ENCODE measurements around the gene C6orf132.

Gene C6orf132

GRCh38 chr6:42105709-42106108, 36.7 kb downstream of the C6orf132 start:
- no peak for DNase-seq (ENCODE audit: low read depth)

DNA sequence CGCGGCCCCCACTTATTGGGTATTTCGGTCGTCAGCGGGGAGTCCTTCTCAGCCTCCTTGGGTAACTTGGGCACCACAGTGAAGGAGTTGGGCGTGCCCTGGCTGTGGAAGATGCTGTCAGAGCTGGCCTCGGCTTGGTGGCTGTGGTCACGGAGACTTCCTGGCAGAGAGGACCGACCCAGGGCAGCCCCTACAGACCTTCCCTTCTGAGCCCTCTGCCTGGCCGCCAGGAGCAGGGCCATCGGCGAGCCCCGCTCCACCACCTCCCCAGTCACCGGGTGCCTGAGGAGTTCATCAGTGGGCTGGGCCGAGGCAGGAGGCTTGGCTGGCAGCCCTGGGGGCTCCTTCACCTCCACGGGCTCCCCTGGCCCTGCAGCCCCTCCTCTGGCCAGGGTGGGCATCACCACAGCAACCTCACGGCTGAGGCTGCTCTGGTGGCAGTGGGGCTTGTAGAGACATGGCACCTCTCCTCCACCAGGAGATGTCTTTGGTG, 37.2 kb downstream of the C6orf132 start:
- no peak for DNase-seq (ENCODE audit: low read depth)

DNA sequence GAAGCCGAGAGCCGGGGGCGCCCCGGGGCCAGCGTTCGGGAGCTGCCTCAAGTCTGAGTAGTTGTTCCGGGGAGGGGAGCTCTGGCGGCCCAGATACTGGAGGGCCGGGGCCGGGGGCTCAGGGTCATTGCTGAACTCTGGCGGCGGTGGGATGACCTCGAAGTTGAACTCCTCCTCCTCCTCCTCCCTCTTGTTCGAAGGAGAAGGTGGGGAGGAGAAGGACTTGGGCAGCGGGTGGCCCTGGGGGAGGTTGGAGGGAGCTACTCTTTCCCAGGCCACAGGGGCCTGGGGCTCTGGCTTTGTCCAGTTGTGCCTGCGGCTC, 37.7 kb downstream of the C6orf132 start:
- DNase-seq (ENCODE audit: low read depth) = no peak

DNA sequence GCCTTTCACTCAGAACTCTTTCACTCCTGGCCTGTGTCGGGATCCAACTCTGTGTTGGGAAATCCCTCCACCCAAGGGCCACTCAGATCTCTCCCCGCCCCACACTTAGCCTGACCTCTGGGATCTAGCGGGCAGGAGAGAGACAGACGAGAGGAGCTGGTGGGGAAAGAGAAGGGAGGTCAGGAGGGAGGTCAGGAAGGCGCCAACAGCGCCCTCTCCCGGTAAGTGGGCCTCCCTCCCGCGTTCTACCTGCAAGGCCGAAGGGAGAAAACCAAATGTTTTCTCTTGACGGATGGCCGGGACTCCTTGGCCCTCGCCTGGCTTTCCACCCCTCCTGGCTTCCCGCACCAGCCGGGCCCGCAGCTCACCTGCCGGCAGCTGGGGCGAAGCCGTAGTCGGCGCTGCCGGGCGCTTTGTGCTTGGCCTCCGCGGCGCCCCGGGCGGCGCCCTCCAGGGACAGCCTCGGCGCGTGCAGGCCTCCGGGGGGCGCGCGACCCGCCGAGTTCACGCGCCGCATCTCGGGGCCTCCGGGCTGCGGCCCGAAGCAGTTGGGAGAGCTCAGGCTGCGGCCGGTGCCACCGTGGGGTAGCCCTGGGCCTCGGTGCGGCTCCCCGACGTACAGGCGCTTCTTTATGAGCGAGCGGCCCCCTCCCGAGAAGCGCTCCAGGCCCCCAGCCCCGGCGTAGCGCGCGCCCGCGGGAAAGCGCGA, 38.2 kb downstream of the C6orf132 start:
- peak; percentile 43 for DNase-seq (ENCODE audit: low read depth)

- no peak for DNase-seq (ENCODE audit: low read depth)
Measured at GRCh38 chr6:42103753-42104094, 38.7 kb downstream of the C6orf132 start.

- DNase-seq (ENCODE audit: low read depth) = no peak
Measured at GRCh38 chr6:42103216-42103615, 39.2 kb downstream of the C6orf132 start.

DNA sequence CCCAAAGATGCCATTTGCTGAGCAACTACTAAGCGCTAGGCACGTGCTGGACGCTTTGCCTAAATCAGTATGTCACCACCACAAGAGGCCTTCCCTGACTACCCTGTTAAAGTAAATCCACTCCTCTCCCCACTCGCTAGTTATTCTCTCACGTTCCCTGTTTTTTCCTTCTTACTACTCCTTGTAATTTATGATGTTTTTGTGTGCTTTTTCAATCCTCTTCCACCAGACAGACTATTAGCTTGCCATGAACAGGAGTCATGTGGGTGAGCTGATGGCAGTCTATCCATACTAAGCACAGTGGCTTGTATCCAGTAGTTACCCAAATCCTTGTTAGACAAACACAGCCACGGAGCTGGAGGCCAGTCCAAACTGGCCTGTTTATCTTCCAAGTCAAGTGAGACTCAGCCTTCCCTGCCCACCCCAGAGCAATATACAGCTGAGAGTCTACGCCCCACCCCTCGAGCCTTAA, 41.2 kb downstream of the C6orf132 start:
- DNase-seq (ENCODE audit: low read depth) = no peak

GRCh38 chr6:42100029-42100901, 42.2 kb downstream of the C6orf132 start:
- no peak for DNase-seq (ENCODE audit: low read depth)

- no peak for DNase-seq (ENCODE audit: low read depth)
Measured at GRCh38 chr6:42099340-42100028, 42.9 kb downstream of the C6orf132 start.

DNA sequence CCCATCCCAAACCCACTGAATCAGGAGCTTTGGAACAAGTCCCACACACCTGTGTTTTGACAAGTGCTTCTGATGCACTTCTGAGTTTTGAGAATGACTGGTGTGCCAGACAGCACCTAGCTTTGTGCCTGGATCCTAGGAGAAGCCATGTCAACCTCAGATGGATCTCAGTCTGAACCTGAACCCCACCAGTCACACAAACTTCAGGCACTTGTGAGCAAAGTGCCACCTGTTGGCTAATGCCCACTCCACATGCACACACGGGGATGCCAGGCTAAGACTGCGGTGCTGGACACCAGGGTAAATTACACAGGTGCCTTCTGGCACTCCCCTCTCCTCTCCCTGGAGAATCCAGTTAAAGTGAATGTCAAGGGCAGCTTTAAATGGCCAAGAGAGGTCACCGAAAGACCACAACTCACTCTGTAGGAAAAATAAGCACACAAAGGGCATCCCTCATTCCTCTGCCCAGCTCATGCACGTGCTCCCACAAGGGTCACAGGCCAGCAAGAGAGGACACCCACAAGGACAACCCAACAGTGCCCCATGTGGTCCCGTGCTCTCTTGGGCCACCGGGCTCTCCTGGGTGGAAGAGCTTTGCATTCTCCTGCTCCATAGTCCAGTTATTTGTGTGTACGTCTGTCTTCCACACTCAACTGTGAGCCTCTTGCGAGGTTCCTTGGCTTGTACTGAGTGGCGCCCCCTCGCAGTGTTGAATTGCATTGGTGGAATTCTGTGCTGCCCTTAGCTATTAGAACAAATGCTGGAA, 46.5 kb downstream of the C6orf132 start:
- no peak for DNase-seq (ENCODE audit: low read depth)

GRCh38 chr6:42095094-42095493, 47.3 kb downstream of the C6orf132 start:
- DNase-seq (ENCODE audit: low read depth) = no peak

GRCh38 chr6:42093582-42094329, 48.7 kb downstream of the C6orf132 start:
- no peak for DNase-seq (ENCODE audit: low read depth)

GRCh38 chr6:42091718-42092023, 50.7 kb downstream of the C6orf132 start:
- no peak for DNase-seq (ENCODE audit: low read depth)

DNA sequence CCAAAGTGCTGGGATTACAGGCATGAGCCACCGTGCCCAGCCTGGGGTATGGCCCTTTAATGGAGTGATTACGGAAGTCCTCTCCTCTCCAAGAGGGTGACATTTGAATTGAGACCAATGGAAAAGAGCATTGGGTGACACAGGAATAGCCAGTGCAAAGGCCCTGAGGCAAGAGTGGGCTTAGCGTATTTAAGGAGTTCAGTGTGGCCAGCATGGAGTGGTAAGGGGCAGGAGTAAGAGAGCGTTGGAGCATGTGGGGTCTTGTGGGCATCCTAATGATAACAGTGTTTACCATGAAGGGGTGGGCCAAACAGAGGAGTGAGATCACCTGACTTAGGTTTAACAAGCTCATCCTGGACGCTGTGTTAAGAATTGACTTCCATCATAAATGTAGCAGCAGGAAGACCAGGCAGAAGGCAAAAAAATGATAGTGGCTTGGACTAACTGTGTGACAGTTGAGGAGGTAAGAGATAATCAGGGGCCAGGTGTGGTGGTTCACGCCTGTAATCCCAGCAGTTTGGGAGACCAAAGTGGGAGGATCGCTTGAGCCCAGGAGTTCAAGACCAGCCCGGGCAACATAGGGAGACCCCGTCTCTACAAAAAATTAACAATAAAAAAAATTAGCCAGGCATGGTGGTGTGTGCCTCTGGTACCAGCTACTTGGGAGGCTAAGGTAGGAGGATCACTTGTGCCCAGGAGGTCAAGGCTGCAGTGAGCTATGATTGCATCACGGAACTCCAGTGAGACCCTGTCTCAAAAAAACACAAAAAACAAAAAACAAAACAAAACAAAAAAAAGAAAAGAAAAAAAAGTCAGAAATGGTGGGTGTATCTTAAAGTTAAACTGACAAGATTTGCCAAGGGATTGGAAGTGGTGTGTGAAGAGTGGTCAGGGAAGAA, 51.4 kb downstream of the C6orf132 start:
- DNase-seq (ENCODE audit: low read depth) = no peak

GRCh38 chr6:42088101-42088591, 54.3 kb downstream of the C6orf132 start:
- no peak for DNase-seq (ENCODE audit: low read depth)

GRCh38 chr6:42086046-42087035, 56.1 kb downstream of the C6orf132 start:
- no peak for DNase-seq (ENCODE audit: low read depth)

DNA sequence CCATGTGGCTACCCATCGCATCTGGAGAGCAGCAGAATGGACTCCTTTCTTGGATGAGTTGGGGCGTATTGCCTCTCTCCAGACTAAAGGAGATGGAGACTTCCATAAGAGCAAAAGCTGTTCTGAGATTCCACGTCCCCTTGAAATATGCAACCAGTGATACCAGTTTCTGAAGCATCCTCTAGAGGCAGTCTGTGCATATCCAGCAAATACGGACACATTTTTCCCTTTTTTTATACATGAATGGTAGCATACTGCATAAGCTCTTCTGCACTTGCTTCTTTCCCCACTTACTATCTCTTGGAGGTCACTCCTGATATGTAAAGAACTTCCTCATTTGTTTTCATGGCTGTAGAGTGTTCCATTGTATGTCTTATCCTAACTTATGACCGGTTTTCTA, 57.5 kb downstream of the C6orf132 start:
- DNase-seq (ENCODE audit: low read depth) = no peak

DNA sequence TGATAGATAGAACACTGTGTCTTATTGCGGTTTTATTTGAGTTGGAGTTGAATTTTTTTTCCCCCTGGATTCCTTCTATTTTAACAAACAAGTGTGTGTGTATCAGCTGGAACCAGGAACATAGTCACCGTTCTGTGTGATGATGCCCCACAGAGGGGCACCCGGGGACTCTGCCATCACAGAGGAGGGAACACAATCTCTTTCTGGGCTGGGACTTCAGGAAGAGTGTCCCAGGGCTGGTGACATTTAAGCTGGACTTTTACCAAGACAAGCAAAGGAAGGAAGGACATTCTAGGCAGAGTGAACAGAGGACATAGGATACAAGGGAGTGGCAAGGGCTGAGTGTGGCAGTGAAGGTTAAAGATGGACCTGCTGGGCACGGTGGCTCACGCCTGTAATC, 58.9 kb downstream of the C6orf132 start:
- DNase-seq (ENCODE audit: low read depth) = no peak

DNA sequence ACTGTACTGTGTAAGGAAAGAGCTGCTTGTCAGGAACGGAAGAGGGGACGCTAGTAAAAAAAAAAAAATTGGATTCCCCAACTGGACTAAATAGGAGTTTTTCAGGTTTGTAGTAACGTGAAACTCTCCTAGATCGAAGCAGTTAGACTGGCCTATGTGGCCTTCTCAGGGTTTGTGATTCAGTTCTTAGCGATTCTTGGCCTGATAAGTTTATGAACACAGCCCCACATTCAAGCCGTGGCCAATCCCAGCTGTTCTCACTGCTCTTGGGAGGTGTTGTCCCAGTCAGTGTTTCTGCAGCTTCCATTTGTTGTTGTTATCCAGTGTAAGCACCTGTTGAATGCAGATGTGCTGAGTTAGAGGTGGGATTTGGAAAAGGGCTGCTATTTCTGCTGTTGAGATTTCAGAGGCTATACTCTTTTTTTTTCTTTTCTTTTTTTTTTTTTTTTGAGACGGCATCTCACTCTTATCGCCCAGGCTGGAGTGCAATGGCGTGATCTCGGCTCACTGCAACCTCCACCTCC, 62.4 kb downstream of the C6orf132 start:
- no peak for DNase-seq (ENCODE audit: low read depth)

Data from stimulated activated CD8-positive, alpha-beta memory T cell treated with anti-CD3 and anti-CD28 coated beads, Interleukin-15, amount 100 ng/mL, for 1 hour (primary cell).